Lung (tissue), 12 donors: ENCODE data around the gene ALDH3B1. TPM values are rescaled to one million over a fixed set of nuclear protein-coding genes. Genes with fewer than 3 reads are reported as not detected.
A peak's percentile ranks its signal among the peaks of the same experiment; 100 is the strongest.

Experiments
- ATAC-seq: fragments of 200-7000 bp; cut with Tn5 transposase; one replicate; pipeline ENCODE4 v1.9.1; 2020; ENCODE audit warnings: moderate number of reproducible peaks; ENCODE audit not compliant: insufficient read depth, low FRiP score
- DNase-seq, 3 donors: peaks; one replicate each; pipeline ENCODE4 v3.0.0-alpha.2; 2013 to 2017
- H3K27ac ChIP-seq, 2 donors: one replicate each; pipeline ENCODE4 v1.5.1; 2013; ENCODE audit warnings: mild to moderate bottlenecking in 2 of 2, moderate library complexity in 2 of 2, control low read depth in 1 of 2, inconsistent platforms in 1 of 2, low read depth in 1 of 2, low read length in 1 of 2
- H3K27me3 ChIP-seq, 3 donors: one replicate each; pipeline ENCODE4 v1.5.1; 2013; ENCODE audit warnings: low read length in 2 of 3; ENCODE audit not compliant: control insufficient read depth in 3 of 3, insufficient read depth in 3 of 3
- H3K36me3 ChIP-seq, 4 donors: one replicate each; pipeline ENCODE4 v1.5.1; 2013; ENCODE audit warnings: low read length in 4 of 4, mild to moderate bottlenecking in 1 of 4, moderate library complexity in 1 of 4; ENCODE audit not compliant: control insufficient read depth in 4 of 4, insufficient read depth in 4 of 4
- H3K4me1 ChIP-seq, 5 donors: one replicate each; pipeline ENCODE4 v1.5.1; 2013; ENCODE audit warnings: low read length in 5 of 5, mild to moderate bottlenecking in 2 of 5, moderate library complexity in 1 of 5; ENCODE audit not compliant: control insufficient read depth in 5 of 5, insufficient read depth in 5 of 5
- H3K4me3 ChIP-seq: one replicate; pipeline ENCODE4 v1.5.1; 2013; ENCODE audit warnings: mild to moderate bottlenecking, control low read depth, moderate library complexity
- H3K9ac ChIP-seq, 2 donors: one replicate each; pipeline ENCODE4 v1.5.1; 2013; ENCODE audit warnings: low read length in 2 of 2, control low read depth in 1 of 2; ENCODE audit not compliant: insufficient read depth in 1 of 2
- H3K9me3 ChIP-seq, 4 donors: one replicate each; pipeline ENCODE4 v1.5.1; 2013; ENCODE audit warnings: low read length in 3 of 4, mild to moderate bottlenecking in 1 of 4, moderate library complexity in 1 of 4; ENCODE audit not compliant: control insufficient read depth in 4 of 4, insufficient read depth in 3 of 4
- WGBS, 2 donors: extraction: QIAGEN DNeasy Blood & Tissue Kit; methylation state at CpG; one replicate each; pipeline ENCODE4 v1.1.7; 2013; 5-methylcytosine and 5-hydroxymethylcytosine counted together
- polyA plus RNA-seq, 2 donors: library from polyadenylated mRNA; stranded (reverse); fragments of 200-250 nt; gene quantifications; one replicate each; pipeline ENCODE4 v1.2.1, GENCODE V29; 2013
- total RNA-seq, 2 donors: library from RNA; depleted of rRNA in 1 of 2; stranded (reverse); fragments of >200 nt in 1 of 2; gene quantifications; one replicate each; pipeline ENCODE4 v1.2.1, GENCODE V29; 2014 to 2021
- TF ChIP-seq, protein P1 (sequence below): IDR thresholded peaks from 2 replicates; pipeline ENCODE4 v1.5.1; 2012; ENCODE audit warnings: mild to moderate bottlenecking; ENCODE audit errors: control extremely low read depth, extremely low read depth
- donor health status: control.
- donor health status: control.
- donor health status: Bipolar disorder and iron deficiency.
- donor health status: healthy.
- donor health status: DM: yes; HTN: yes; CAD: no.

The ALDH3B1 gene
- total and polyA plus RNA-seq, 4 donors = 45.6 to 165 (median 90.3) TPM

DNA sequence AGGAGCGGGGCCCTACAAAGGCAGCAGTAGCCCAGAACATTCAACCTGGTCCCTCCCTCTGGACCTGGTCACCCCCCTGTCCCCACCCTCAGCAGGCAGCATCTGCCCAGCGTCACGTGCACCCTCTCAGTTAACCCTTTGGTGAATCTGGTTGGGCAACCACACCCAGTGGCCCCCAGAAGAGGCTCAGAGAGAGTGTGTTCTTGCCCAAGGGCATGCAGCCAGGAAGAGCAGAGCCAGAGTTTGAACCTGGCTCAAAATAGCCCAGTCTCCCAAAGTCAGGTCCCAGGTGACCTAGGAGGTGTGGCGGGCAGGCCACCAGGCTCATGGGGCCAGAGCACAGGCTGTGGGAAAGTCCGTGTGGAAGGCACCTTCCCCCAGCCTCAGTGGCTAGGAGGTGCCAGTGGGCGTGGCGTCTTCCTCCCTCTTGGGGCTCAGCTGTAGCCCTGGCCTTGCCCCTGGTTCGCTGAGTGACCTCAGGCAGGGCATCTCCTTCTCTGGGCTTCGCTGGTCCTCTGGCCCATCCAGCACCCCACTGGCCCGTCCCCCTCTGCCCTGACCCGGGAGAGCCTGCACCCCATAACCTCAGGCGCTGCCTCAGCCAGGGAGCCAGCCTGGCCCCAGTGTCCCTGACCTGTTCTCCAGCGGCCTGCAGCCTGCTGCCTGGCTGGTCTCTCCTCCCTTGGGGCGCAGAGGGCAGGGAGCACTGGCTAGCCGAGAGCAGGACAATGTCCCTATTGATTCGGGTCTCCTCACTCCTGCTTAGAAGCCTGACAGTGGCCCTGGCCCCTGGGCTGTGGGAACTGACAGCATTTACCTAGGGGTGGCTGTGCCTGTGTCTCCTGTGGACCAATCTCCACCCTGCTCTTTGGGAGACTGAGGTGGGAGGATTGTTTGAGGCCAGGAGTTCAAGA lies 7.0 kb downstream of the ALDH3B1 start:
- Histone ChIP-seq H3K9me3 (no peaks in the 10 kb centered on the region), H3K9ac (no peak overlapping the region), H3K36me3 (peaks cover 0 to 7% (median 0%) of the 10 kb centered on the region in 4 donors), H3K27me3 (no peaks in the 10 kb centered on the region), H3K4me1 (peaks cover 0 to 25% (median 11%) of the 10 kb centered on the region in 5 donors), H3K27ac (peak overlapping the region in 1 of 2 donors; percentile 27), H3K4me3 (no peak overlapping the region)
- DNase-seq (no peak), ATAC-seq (no peak)
- 69 to 74% methylated on average over 16 of the region's 16 CpGs for WGBS, 2 donors
- TF ChIP-seq, protein P1, sequence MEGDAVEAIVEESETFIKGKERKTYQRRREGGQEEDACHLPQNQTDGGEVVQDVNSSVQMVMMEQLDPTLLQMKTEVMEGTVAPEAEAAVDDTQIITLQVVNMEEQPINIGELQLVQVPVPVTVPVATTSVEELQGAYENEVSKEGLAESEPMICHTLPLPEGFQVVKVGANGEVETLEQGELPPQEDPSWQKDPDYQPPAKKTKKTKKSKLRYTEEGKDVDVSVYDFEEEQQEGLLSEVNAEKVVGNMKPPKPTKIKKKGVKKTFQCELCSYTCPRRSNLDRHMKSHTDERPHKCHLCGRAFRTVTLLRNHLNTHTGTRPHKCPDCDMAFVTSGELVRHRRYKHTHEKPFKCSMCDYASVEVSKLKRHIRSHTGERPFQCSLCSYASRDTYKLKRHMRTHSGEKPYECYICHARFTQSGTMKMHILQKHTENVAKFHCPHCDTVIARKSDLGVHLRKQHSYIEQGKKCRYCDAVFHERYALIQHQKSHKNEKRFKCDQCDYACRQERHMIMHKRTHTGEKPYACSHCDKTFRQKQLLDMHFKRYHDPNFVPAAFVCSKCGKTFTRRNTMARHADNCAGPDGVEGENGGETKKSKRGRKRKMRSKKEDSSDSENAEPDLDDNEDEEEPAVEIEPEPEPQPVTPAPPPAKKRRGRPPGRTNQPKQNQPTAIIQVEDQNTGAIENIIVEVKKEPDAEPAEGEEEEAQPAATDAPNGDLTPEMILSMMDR = no peak

DNA sequence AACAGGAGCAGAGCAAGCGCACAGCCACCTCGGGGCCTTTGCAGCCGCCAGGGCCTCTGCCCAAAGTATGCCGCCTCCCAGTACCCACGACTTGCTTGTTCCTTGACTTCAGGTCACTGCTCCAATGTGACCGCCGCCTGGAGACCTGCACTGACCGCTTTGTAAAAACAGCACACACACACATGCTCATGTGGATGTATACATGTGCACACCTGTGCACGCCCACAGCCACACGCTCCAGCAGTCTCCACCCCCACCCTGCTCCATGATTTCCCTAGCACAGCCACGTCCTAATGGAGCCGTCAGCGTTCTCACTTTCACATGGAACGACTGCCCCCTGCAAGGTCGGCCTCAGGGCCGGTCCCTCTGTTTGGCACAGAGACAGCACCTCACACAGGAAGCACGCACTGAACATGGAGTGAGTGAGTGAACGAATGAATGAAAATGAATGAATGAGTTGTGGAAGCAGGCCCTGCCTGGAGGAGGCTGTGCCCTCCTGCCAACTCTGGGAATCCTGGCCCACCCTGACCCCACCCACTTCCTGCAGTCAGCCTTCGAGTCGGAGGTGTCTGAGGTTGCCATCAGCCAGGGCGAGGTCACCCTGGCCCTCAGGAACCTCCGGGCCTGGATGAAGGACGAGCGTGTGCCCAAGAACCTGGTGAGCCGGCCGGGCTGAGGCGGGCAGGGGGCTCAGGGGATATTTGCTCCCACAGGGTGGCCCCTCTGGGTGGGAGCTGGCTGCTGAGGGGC lies 8.0 kb downstream of the ALDH3B1 start:
- TF ChIP-seq, protein P1 = no peak
- H3K36me3 ChIP-seq = peaks cover 0 to 11% (median 0%) of the 10 kb centered on the region in 4 donors
- peaks cover 0 to 17% (median 11%) of the 10 kb centered on the region in 5 donors for H3K4me1 ChIP-seq
- ATAC-seq (no peak), DNase-seq (no peak)
- no peak overlapping the region for H3K27ac ChIP-seq
- 76 to 84% methylated on average over 27 of the region's 27 CpGs for WGBS, 2 donors
- H3K4me3 ChIP-seq = no peak overlapping the region
- H3K9ac ChIP-seq = no peak overlapping the region
- H3K9me3 ChIP-seq = no peaks in the 10 kb centered on the region
- H3K27me3 ChIP-seq = no peaks in the 10 kb centered on the region

DNA sequence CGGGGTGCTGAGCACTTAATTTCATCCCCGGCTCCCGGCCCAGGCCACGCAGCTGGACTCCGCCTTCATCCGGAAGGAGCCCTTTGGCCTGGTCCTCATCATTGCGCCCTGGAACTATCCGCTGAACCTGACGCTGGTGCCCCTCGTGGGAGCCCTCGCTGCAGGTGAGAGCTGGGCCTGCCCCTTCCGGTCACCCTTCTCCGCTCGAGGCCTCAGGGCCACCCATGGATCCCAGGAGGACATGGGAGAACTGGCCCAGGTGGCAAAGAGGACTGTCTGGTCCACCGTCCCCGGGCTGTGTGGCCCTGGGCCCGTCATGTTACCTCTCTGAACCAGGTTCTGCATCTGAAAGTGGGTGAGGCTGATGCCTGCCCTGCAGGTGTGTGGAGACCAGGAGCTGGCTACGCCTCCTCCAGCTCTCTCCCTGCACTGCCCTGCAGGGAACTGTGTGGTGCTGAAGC lies 8.6 kb downstream of the ALDH3B1 start:
- DNase-seq (no peak), ATAC-seq (no peak)
- TF ChIP-seq, protein P1 = no peak
- H3K4me1 ChIP-seq = peaks cover 0 to 17% (median 11%) of the 10 kb centered on the region in 5 donors
- no peak overlapping the region for H3K9ac ChIP-seq
- WGBS, 2 donors = 91 to 93% methylated on average over 18 of the region's 18 CpGs
- H3K27ac ChIP-seq = no peak overlapping the region
- H3K9me3 ChIP-seq = no peaks in the 10 kb centered on the region
- H3K36me3 ChIP-seq = peaks cover 0 to 11% (median 0%) of the 10 kb centered on the region in 4 donors
- H3K27me3 ChIP-seq = no peaks in the 10 kb centered on the region
- H3K4me3 ChIP-seq = no peak overlapping the region
